GM18520 (cell line): Measurements from ENCODE around the gene MEF2A.
A peak's percentile ranks its signal among the peaks of the same experiment; 100 is the strongest.

ENCODE experiments used
- ATAC-seq: cut with Tn5 transposase; IDR thresholded peaks from one replicate; pipeline ENCODE4 v1.9.1; 2021; ENCODE audit not compliant: unreplicated experiment

The MEF2A gene

DNA sequence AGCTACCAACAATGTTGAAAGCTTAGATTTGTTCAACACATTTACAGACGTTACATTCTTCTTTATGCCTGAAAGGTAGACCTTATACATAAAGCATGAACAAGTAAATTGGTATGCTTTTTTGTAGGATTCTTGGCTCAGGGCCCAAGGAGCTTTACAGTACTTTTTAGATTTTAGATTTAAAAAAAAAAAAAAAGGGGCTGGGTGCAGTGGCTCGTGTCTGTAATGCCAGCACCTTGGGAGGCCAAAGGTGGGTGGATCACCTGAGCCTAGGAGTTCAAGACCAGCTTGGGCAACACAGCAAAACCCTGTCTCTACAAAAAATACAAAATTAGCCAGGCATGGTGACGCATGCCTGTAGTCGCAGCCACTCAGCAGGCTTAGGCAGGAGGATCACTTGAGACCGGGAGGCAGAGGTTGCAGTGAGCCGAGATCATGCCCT lies 39.7 kb downstream of the MEF2A start:
- ATAC-seq = no peak

DNA sequence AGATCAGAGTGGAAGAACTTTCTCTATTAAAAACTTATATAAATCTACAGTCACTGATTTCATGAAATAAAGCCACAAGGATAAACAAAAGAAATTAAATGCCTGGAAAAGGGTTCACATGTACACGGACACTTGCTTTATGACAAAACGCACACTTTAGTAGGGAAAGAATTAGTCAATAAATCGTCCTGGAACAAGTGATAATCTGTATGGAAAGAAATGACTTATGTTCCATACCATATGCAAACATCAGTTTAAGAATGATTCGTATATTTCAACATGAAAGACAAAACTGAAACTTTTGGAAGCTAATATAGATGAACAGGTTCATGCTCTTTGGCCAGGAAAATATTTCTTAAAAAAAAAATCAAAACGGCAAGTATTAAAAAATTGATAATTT lies 40.2 kb downstream of the MEF2A start:
- no peak for ATAC-seq

DNA sequence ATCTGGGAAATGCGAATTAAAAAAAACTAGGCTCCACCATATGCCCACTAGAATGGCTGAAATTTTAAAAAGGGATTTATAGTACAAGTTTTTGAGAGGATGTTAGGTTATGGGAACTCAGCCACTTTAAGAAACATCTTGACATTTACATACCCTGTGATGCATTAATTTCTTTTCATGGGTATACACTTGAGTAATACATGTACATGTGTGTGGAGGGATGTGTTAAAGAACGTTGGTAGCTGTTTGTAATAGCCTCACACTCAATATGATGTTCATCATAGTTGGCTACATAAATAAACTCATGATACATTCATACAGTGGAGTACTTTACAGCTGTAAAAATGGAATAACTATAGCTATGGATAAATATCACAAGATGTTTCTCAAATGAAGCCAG lies 40.9 kb downstream of the MEF2A start:
- ATAC-seq = no peak

DNA sequence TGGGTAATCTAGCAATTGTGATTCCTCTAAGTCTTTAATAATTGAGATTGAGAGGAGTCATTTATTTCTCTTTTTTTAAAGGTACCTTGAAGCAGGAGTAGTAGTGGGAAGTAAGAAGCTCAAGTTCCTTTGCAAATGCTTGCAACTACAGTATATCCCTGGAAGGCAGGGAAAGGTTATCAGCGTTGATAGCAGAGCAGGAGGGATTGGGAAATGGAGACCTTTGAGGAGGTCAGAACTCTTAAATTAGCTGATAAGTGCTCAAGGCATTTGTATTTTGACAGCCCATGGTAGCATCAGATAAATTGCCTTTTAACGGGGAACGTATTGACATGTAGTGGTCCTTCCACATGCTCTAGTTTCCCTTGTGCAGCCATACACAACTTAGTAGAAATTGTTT lies 47.7 kb downstream of the MEF2A start:
- no peak for ATAC-seq

DNA sequence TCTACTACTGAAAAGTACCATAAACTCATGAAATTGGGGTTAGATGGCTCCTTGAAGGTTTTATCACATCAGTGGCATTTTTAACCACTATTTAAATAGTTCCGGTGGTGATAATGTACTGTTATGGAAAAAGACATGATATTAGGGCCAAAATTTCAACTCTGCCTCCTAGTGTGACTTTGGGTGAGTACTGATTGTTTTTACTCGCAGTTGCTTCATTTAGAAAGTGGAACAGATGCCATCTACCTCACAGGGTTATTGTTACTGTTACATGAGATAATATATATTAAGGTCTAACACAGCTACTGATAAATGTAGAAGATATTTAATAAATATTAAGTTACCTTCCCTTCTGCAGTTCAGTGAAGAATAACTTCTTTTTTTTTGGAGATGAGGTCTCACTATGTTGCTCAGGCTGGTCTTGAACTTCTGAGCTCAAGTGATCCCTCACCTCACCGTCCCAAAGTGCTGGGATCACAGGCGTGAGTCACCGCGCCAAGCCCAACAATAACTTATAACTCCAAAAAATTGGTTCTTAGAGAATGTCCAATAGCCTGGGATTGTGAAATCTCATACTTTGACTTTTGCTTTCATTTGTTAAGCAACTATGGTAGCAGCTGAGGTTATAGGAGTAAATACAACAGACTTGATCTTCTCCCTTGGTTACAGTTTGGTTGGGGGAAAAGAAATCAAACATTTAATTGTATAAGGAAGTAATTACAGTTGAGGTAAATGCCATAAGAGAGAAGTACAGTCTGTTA lies 48.3 kb downstream of the MEF2A start:
- no peak for ATAC-seq

DNA sequence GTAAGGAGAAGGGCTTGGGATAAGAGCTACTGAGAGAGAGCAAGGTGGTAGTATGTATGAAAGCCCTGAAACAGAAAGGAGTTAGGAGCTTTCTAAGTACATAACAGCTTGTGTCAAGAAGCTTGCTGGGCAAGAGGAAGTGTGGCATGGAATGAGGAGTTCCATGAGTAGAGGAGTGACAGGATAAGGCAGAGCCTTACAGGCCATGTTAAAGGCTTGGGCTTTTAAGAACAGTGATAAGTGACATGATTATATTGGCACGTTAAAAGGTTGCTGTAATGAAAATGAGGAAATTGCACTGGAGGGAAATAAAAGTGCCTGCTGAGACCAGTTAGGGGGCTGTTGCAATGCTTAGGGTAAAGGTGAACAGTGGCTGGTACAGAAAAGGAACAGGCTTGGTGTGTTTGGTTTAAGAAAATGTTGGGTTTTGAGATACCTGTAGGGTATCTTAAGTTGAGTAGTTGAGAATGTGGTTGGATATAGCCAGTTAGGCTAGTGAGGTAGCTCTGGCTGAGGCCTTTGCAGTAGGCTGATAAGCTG lies 49.0 kb downstream of the MEF2A start:
- no peak for ATAC-seq

DNA sequence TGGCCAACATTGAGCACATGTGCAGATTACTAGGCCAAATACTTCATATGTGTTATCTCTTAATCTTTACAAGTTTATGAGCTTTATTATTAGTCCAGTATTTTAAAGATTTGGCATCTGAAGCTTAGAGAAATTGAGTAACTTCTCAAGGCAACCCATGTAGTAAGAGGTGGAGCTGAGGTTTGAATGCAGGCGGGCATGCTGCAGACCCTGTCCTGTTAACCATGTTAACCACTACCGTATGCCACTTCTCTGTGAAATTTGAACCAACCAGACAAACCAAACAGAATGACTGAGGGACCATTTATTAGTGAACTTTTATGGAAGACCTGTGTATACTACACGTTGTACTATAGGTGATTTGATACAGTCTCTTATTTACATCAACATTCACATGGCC lies 49.7 kb downstream of the MEF2A start:
- no peak for ATAC-seq

DNA sequence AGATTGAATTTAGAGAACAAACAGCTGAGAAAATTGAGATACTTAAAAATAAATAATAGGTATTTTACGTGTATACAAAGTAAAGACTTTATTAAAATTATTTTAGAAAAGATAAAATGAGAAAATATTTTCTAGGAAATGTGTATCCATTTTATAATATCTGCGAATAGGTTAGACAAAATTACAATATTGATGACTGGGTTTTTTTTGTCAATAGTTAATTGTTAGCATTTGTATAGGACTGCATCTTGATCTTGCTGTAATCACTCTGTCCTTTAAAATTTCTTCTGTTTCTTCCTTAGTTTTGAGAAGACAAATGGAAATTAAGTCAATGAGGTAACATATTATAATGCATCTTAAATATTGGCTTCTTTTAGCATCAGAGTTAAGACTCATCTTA lies 50.3 kb downstream of the MEF2A start:
- ATAC-seq = no peak

DNA sequence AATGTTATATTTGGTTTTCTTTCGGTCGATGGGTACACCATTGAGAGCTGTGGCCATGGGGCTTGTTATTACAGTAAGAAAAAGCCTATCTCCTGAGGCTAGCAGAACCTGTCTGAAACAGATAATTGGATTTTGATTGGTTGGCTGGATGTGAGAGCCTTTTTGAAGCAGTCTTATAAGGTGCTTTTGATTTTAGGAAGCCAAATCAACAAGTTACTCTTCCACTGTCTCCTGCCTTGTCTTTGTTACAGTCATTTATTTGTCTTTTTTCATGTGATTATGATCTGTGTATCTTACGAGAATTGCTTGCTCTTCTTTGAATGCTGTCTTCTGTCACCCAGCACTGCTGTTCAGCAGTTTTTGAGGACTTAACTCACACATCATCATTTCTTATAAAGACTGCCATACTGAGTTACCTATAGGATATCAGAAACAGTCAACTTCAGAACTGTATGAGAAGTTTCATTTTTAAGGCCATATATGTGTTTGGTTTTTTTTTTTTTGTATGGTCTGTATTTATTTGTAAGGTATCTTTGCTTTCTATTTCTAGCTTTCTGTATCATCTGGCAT lies 51.1 kb downstream of the MEF2A start:
- ATAC-seq = no peak

DNA sequence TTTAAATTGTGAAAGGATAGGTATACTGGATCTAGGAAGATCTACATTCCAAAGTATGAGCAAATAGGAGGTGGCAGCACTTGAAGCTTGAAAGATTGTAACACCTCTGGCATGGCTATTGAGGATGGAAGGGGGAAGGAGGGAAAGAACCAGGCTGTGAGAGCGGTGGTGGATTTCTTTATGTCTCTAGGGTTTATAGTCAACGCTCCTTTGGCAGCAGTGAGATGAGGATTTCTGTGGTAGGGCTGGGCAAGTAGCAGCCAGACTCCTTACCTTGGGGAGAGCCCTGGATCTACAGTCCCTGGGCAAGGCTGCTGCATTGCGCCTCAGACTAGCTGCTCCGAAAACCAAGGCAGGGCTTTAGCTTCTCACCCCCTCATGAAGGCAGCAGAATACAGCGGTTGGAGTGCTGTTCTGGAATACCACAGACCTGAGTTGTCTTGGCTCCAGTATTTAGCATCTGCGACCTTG lies 53.2 kb downstream of the MEF2A start:
- ATAC-seq = no peak

DNA sequence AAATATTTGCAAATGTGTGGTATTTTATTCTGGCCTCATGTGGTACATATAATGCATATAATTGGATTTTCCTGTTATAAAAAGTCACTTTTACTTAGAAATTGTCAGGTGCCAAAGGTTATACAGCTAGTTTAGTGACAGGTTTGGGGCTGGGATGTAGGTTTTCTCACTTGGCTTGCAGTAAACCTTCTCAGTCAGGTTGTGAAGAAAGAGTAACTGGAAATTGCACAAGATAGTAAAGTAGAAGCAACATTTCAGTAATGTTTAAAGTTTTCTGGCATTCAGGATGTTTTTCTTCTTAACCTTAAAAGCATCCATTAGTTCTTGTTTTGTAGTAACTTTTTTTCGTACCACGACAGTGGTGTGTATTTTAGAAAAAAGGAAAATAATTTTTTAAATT lies 53.9 kb downstream of the MEF2A start:
- no peak for ATAC-seq

DNA sequence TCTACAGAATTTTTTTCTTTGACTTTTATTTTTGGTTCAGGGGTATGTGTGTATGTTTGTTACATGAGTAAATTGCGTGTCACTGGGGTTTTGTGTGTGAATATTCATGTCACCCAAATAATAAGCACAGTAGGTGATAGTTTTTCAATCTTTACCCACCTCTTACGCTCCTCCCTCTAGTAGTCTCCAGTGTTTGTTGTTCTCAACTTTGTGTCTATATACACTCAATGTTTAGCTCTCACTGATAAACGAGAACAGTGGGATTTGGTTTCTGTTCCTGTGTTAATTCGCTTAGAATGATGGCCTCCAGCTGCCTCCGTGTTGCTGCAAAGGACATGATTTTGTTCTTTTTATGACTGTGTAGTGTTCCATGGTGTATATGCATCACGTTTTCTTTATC lies 54.4 kb downstream of the MEF2A start:
- no peak for ATAC-seq

DNA sequence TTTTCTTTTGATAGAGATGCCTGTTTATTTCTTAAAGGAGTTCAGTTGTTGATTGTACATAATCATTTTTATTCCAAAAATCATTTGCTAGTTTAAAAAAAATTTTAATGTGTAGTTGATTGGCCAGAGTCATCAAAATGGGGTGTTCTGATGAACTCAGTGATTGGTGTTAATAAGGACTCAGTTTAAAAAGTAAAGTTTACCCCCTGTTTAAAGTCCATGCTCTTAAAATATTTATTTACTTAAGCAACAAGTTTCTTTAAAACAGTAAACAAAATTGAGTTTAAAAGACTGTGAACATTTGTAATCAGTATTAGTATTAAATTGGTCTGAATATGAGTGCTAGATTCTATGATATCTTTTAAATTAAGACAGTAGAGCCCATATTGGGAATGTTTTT lies 56.0 kb downstream of the MEF2A start:
- ATAC-seq = no peak

DNA sequence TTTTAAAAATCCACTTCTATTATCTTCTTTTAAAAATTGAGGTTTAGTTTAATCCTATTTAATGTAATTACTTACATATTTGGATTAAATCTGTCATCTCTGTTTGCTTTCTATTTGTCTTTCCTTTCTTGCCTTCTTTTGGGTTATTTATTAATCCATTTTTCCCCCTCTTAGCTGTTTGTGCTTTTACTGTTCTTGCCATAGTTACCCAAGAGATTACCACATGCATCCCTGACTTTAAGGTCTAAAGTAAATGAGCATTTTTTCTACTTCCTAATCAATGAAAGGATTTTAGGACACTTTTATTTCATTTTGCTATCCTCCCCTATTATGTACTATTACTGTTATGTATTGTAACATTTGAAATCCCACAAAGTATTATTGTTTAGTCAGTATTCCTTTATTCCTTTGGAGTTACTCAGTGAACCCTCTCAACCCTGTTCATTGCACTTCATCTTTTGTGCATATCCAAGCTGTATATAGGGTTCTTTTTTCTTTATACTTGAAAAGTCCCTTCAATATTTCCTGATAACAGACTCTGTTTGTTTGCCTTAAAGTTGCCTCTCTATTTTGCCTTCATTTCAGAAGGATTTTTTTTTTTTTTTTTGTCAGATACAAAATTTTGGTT lies 62.7 kb downstream of the MEF2A start:
- ATAC-seq = no peak

DNA sequence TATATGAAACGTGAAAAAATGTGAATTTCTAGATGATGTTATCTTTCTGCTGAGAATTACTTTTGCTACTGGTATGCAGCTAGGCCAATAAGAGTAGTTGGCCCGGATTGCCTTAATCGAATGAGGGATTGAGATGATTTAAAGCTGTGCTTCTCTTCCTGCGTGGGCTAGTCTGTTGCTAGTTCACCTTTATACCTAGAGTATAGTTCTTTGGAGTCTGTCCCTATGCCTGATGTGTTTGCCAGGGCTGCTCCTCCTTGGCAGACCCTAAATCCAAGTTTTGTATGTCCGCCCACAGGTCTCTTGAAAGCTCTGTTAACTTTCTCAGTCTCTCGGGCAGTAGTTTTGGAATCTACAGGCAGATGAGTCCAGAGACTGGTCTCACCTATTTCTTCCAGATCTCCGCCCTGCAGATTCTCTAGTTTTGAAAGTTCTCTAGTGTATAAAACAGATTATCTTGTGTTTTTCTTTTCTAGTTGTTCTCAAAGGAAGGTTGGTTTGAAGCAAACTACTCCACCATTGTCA lies 64.9 kb downstream of the MEF2A start:
- no peak for ATAC-seq

DNA sequence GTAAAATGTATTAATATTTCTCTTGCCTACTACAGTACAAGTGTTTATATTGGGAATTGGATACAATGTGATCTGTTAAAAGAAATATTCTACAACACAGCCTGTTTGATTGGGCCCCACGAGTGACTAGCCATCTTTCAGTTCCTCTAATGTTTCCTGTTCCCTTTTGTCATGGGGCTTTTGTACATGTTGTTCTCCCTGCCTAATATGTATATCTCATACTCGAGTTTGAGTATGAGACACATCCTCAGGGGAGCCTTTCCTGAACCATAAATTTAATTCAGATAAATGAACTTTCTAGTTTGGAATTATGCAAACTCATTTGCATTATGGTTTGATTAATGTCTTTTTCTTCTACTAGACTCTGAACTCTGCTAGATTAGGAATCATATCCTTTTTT lies 65.5 kb downstream of the MEF2A start:
- ATAC-seq = peak; percentile 71

DNA sequence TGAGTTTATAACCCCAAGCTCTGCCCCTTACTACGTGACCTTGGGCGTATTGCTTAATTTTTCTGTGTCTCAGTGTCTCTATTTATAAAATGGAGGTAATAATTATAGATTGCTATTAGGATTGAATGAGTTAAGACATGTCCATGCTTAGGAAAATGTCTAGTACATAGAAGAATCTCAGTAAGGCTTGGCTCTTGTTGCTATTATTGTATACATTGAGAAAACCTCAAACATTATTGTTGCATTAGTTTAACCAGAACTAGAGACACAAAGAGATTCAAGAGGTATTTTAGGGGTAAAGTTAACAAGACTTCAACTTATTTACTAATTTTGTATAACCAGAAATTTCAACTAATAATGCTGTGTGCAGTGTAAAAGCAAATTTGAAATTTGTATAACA lies 66.7 kb downstream of the MEF2A start:
- no peak for ATAC-seq

DNA sequence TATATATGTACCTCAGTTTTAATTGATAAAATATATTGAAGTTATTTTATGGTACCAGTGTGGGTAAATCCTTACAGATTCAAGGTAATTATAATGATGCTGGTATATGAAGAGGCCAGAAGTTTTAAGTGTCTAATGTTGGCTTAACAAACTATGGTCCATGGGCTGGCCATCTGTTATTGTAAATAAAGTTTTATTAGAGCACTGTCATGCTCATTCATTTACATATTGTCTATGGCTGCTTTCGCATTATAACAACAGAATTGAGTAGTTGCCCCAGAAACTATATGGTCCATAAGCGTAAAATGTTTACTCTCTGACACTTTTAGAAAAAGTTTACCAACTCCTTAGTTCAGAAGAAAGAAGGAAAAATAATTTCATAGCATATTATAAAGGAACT lies 67.9 kb downstream of the MEF2A start:
- no peak for ATAC-seq

DNA sequence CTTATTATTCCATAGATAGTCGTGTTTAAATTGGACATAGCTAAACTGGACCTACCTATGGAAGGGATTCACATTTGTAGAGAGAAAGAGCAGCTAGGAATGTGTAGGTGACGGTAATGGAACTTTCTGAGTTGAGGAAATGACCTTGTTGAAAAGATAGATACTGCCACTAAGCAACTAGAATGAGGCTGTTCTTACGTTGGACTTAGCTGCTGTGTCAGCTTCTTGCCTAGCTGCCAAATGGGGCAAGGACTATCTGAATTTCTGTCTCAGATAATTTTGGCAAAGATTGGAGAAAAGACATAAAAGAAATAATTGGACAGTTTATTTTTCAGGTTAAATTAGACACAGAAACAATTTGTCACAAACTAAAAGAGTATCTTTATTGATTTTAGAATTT lies 68.8 kb downstream of the MEF2A start:
- ATAC-seq = no peak

DNA sequence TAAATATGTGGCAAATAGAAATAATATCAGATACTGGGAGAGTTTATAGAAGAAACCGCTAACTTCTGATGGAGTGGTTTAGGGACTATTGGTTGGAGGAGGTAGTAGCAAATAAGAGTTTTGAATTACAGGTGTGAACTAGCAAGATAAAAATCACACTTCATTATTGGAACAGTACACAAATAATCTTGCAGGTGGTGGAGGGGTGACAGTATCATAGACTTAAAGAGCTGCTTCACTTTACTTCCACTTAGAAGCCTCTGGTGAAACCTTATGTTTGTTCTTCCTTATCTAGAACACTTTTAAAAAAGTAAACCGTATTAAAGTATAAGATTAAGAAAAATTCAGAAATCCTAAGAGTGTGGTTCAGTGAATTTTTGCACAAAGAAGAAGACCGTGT lies 69.4 kb downstream of the MEF2A start:
- ATAC-seq = no peak

DNA sequence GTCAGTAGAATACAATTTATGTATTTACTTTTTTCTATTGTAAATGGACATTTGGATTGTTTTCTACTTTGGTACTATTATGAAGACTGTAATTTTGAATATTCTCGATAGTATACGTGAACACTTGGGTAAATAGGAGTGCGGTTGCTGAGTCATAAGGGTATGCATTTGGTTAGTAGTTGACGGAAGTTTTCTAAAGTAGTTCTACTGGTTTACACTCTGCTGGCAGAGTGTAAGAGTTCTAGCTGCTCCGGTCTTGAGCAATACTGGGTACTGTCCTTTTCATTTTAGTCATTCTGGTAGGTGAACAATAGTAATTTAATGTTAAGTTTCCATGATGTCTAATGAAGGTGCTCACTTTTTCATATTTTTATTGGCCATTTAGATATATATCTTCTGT lies 70.0 kb downstream of the MEF2A start:
- peak; percentile 70 for ATAC-seq
